Tibial nerve (tissue), 4 donors: Measurements from ENCODE around the gene C2orf78. TPM values are rescaled to one million over a fixed set of nuclear protein-coding genes. Genes with fewer than 3 reads are reported as not detected.

Experiments
- DNase-seq, 2 donors: peaks; one replicate each; pipeline ENCODE4 v3.0.0-alpha.2; 2019; ENCODE audit warnings: low spot score in 2 of 2
- H3K27ac ChIP-seq, 4 donors: fragments of 200-600 bp; sonication (generic) in 3 of 4; one replicate each; pipeline ENCODE4 v1.5.1; 2017 to 2019; ENCODE audit warnings: mild to moderate bottlenecking in 1 of 4
- H3K27me3 ChIP-seq, 2 donors: fragments of 200-600 bp; sonication (generic) in 1 of 2; one replicate each; pipeline versions ENCODE4 v1.5.1 to v1.6.0; 2017 to 2019
- H3K36me3 ChIP-seq, 3 donors: fragments of 200-600 bp; sonication (generic); one replicate each; pipeline ENCODE4 v1.5.1; 2018 to 2019
- H3K4me1 ChIP-seq, 4 donors: fragments of 200-600 bp; sonication (generic) in 3 of 4; one replicate each; pipeline ENCODE4 v1.5.1; 2017 to 2019
- H3K4me3 ChIP-seq, 4 donors: fragments of 200-600 bp; sonication (generic) in 3 of 4; one replicate each; pipeline ENCODE4 v1.5.1; 2017 to 2019; ENCODE audit warnings: mild to moderate bottlenecking in 1 of 4, moderate library complexity in 1 of 4
- H3K9me3 ChIP-seq, 4 donors: fragments of 200-600 bp; sonication (generic) in 3 of 4; one replicate each; pipeline ENCODE4 v1.5.1; 2017 to 2019
- EP300 ChIP-seq, 2 donors: sonication (generic); formaldehyde crosslinking; IDR thresholded peaks; one replicate each; pipeline ENCODE4 v1.6.1; 2017; ENCODE audit warnings: antibody characterized with exemption in 2 of 2, mild to moderate bottlenecking in 1 of 2
- POLR2A ChIP-seq, 2 donors: fragments of 450-650 bp; IDR thresholded peaks; one replicate each; pipeline ENCODE4 v1.6.1; 2017; ENCODE audit warnings: antibody characterized with exemption in 2 of 2, mild to moderate bottlenecking in 2 of 2, moderate library complexity in 2 of 2
- WGBS, 2 donors: methylation state at CpG; one replicate each; pipeline ENCODE4 v1.1.5; 2018; 5-methylcytosine and 5-hydroxymethylcytosine counted together
- total RNA-seq, 4 donors: library from RNA; depleted of rRNA; stranded (reverse); fragments of >200 nt; gene quantifications; one replicate each; pipeline ENCODE4 v1.1.0, GENCODE V29; 2016
- TF ChIP-seq, protein P1 (sequence below), 5 experiments: fragments of 200-600 bp in 3 of 5; fragments of 450-650 bp in 2 of 5; sonication (generic) in 3 of 5; IDR thresholded peaks; one replicate each; pipeline ENCODE4 v1.5.1; 2016 to 2019; ENCODE audit warnings: antibody characterized with exemption in 5 of 5, mild to moderate bottlenecking in 3 of 5, moderate library complexity in 2 of 5

Gene C2orf78
- total RNA-seq, 4 donors from 2014 or later: not detected

DNA sequence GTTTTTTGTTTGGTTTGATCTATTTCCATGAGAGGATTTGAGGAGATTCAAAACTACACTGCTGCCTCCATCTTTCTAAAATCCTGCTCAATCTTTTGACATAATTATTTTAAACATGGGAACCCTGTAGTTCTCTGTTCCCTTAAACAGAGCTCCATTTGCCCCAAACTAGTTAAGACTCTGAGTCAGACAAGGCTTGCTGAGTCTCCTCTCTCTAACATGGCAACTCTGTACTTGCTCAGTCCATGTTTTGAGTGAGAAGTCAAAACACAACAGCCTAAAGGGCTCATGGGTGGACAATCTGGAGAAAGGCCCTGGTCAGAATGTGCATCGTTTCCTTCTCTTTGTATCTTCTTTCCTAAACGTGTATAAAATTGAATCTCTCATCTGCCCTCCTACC lies 37.7 kb downstream of the C2orf78 start:
- H3K36me3 ChIP-seq: no peaks in the 10 kb centered on the region
- H3K9me3 ChIP-seq: no peaks in the 10 kb centered on the region
- H3K4me1 ChIP-seq: peaks cover 0 to 5% (median 0%) of the 10 kb centered on the region in 4 donors
- DNase-seq: no peak
- no peak overlapping the region for H3K27ac ChIP-seq
- TF ChIP-seq EP300 (IDR thresholded peaks at IDR 0.05): no peak
- TF ChIP-seq POLR2A (IDR thresholded peaks at IDR 0.05): no peak
- H3K4me3 ChIP-seq: no peak overlapping the region
- H3K27me3 ChIP-seq: peaks cover 0 to 12% of the 10 kb centered on the region in 2 donors
- 53% methylated on average over 2 of the region's 2 CpGs for WGBS, 2 donors

DNA sequence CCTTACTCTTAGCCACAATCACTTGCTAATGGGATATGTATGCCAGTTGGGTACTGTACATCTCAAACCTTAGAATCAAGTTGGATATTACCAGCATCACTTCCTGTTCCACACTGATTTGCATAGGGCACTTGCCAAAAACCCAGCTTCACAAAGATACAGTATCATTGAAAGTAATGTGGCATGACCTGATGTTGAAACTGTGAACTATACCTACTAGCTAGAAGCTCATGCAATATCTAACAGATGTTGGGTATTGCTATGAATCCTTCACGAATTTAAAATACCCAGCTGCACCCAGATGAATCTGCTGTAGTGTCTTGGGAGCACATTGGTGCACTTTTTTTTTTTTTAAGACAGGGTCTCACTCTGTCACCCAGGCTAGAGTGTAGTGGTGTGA lies 38.3 kb downstream of the C2orf78 start:
- no peaks in the 10 kb centered on the region for H3K36me3 ChIP-seq
- WGBS, 2 donors: 38 to 75% methylated on average over 1 of the region's 1 CpG

GRCh38 chr2:73822991-73823390 lies 39.0 kb downstream of the C2orf78 start:
- no peak overlapping the region for H3K4me3 ChIP-seq
- TF ChIP-seq, protein P1, sequence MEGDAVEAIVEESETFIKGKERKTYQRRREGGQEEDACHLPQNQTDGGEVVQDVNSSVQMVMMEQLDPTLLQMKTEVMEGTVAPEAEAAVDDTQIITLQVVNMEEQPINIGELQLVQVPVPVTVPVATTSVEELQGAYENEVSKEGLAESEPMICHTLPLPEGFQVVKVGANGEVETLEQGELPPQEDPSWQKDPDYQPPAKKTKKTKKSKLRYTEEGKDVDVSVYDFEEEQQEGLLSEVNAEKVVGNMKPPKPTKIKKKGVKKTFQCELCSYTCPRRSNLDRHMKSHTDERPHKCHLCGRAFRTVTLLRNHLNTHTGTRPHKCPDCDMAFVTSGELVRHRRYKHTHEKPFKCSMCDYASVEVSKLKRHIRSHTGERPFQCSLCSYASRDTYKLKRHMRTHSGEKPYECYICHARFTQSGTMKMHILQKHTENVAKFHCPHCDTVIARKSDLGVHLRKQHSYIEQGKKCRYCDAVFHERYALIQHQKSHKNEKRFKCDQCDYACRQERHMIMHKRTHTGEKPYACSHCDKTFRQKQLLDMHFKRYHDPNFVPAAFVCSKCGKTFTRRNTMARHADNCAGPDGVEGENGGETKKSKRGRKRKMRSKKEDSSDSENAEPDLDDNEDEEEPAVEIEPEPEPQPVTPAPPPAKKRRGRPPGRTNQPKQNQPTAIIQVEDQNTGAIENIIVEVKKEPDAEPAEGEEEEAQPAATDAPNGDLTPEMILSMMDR (IDR thresholded peaks at IDR 0.05): no peak
- H3K27me3 ChIP-seq: peaks cover 0 to 8% of the 10 kb centered on the region in 2 donors
- H3K27ac ChIP-seq: no peak overlapping the region
- no peak for DNase-seq
- H3K4me1 ChIP-seq: peaks cover 0 to 9% (median 2%) of the 10 kb centered on the region in 4 donors
- H3K36me3 ChIP-seq: no peaks in the 10 kb centered on the region
- H3K9me3 ChIP-seq: no peaks in the 10 kb centered on the region
- WGBS, 2 donors: 66 to 71% methylated on average over 2 of the region's 2 CpGs

More for the DNA sequence above, 38.3 kb downstream of the C2orf78 start:
- H3K27ac ChIP-seq: no peak overlapping the region
- TF ChIP-seq POLR2A (IDR thresholded peaks at IDR 0.05) (no peak), EP300 (IDR thresholded peaks at IDR 0.05) (no peak)
- TF ChIP-seq, protein P1 (IDR thresholded peaks at IDR 0.05): no peak
- no peaks in the 10 kb centered on the region for H3K9me3 ChIP-seq
- peaks cover 0 to 12% of the 10 kb centered on the region in 2 donors for H3K27me3 ChIP-seq
- DNase-seq: no peak
- H3K4me3 ChIP-seq: no peak overlapping the region
- peaks cover 0 to 5% (median 0%) of the 10 kb centered on the region in 4 donors for H3K4me1 ChIP-seq

GRCh38 chr2:73823416-73823815 lies 39.4 kb downstream of the C2orf78 start:
- 41 to 43% methylated on average over 2 of the region's 2 CpGs for WGBS, 2 donors
- TF ChIP-seq, protein P1 (IDR thresholded peaks at IDR 0.05): no peak
- TF ChIP-seq EP300 (IDR thresholded peaks at IDR 0.05): no peak
- no peak for TF ChIP-seq POLR2A (IDR thresholded peaks at IDR 0.05)
- H3K27ac ChIP-seq: no peak overlapping the region

GRCh38 chr2:73823916-73824523 lies 40.0 kb downstream of the C2orf78 start:
- Histone ChIP-seq H3K27me3 (peaks cover 0 to under 1% of the 10 kb centered on the region in 2 donors), H3K36me3 (no peaks in the 10 kb centered on the region), H3K9me3 (no peaks in the 10 kb centered on the region), H3K4me1 (peaks cover 0 to 14% (median 4%) of the 10 kb centered on the region in 4 donors), H3K4me3 (no peak overlapping the region), H3K27ac (no peak overlapping the region)
- 2 to 8% methylated on average over 3 of the region's 3 CpGs for WGBS, 2 donors
- DNase-seq: peak in 1 of 2 donors; percentile 21
- TF ChIP-seq EP300 (IDR thresholded peaks at IDR 0.05) (no peak), POLR2A (IDR thresholded peaks at IDR 0.05) (no peak)
- TF ChIP-seq, protein P1 (IDR thresholded peaks at IDR 0.05): peak; percentile 75 to 82 (median 79)

More at GRCh38 chr2:73823416-73823815, 39.4 kb downstream of the C2orf78 start:
- H3K36me3 ChIP-seq: no peaks in the 10 kb centered on the region
- H3K9me3 ChIP-seq: no peaks in the 10 kb centered on the region
- no peak for DNase-seq
- peaks cover 0 to 14% (median 4%) of the 10 kb centered on the region in 4 donors for H3K4me1 ChIP-seq
- no peak overlapping the region for H3K4me3 ChIP-seq
- peaks cover 0 to 5% of the 10 kb centered on the region in 2 donors for H3K27me3 ChIP-seq
